Measurements from ENCODE around the gene FAM50B.

GRCh38 chr6:3805448-3806123 is 43.6 kb upstream of the FAM50B start:
- no peak for TF ChIP-seq CTCF (conservative IDR thresholded peaks at IDR 0.05)
- TF ChIP-seq EZH2 (IDR thresholded peaks at IDR 0.05; ENCODE audit: low read depth) = no peak

Data from PC-9 (cell line).